Adipocyte (in vitro differentiated cells): ENCODE results near the gene AFG1L.
"Not testable (repeated sequence)": the region's sequence is repeated elsewhere in the genome, so short reads cannot be mapped to it uniquely, and the experiment has no call there.

Experiments used
- DNase-seq: peaks from one replicate; pipeline ENCODE4 v3.0.0-alpha.2; 2015; ENCODE audit warnings: low read depth
- H3K27me3 ChIP-seq: replicated peaks from 2 replicates; pipeline ENCODE4 v1.7.0; 2013; ENCODE audit warnings: mild to moderate bottlenecking, low read length, moderate library complexity; ENCODE audit not compliant: control insufficient read depth, insufficient read depth
- H3K36me3 ChIP-seq: 2 replicates; pipeline ENCODE4 v1.7.0; 2013; ENCODE audit warnings: low read length, mild to moderate bottlenecking, moderate library complexity; ENCODE audit not compliant: control insufficient read depth, insufficient read depth, severe bottlenecking
- H3K4me1 ChIP-seq: 2 replicates; pipeline ENCODE4 v1.7.0; 2013; ENCODE audit warnings: mild to moderate bottlenecking, low read length, moderate library complexity; ENCODE audit not compliant: control insufficient read depth, insufficient read depth
- H3K4me3 ChIP-seq: 2 replicates; pipeline ENCODE4 v1.7.0; 2013; ENCODE audit warnings: mild to moderate bottlenecking, low read length, moderate library complexity
- H3K9ac ChIP-seq: 2 replicates; pipeline ENCODE4 v1.7.0; 2013; ENCODE audit warnings: mild to moderate bottlenecking, low read length, moderate library complexity
- H3K9me3 ChIP-seq: 2 replicates; pipeline ENCODE4 v1.7.0; 2013; ENCODE audit warnings: mild to moderate bottlenecking, low read length, moderate library complexity; ENCODE audit not compliant: control insufficient read depth

AFG1L gene

GRCh38 chr6:108263371-108263770 is 31.5 kb upstream of the AFG1L start:
- Histone ChIP-seq H3K4me3 (no peak overlapping the region), H3K9me3 (no peaks in the 10 kb centered on the region), H3K36me3 (no peaks in the 10 kb centered on the region), H3K4me1 (peaks cover 8% of the 10 kb centered on the region), H3K9ac (no peak overlapping the region), H3K27me3 (no peaks in the 10 kb centered on the region)
- DNase-seq: no peak

DNA sequence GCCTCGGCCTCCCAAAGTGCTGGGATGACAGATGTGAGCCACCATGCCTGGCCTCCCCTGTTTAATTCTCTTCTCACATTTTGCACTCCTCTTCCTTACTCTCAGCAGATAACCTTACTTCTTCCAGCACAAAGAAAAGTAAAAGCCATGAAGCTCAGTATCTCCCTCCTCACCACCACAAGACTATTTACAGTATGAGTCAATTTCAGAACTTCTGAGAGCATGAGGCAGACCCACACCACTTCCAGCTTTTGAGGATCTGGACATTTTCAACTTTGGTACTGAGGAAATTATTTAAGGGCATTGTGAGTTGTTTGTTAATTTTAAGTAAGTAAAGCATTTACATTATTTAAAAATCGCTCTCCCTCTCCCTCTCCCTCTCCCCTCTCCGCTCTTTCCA is 26.0 kb upstream of the AFG1L start:
- no peaks in the 10 kb centered on the region for H3K36me3 ChIP-seq
- H3K9me3 ChIP-seq: no peaks in the 10 kb centered on the region
- no peak overlapping the region for H3K9ac ChIP-seq
- no peaks in the 10 kb centered on the region for H3K4me1 ChIP-seq
- no peak overlapping the region for H3K4me3 ChIP-seq
- DNase-seq: no peak
- no peaks in the 10 kb centered on the region for H3K27me3 ChIP-seq

DNA sequence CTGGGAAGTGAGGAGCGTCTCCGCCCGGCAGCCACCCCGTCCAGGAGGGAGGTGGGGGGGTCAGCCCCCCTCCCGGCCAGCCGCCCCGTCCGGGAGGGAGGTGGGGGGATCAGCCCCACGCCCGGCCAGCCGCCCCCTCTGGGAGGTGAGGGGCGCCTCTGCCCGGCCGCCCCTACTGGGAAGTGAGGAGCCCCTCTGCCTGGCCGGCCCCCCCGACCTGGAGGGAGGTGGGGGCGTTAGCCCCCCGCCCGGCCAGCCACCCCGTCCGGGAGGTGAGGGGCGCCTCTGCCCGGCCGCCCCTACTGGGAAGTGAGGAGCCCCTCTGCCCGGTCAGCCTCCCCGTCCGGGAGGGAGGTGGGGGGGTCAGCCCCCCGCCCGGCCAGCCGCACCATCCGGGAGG is 24.9 kb upstream of the AFG1L start:
- H3K36me3 ChIP-seq, DNase-seq, H3K9ac ChIP-seq, H3K4me3 ChIP-seq, H3K4me1 ChIP-seq, H3K27me3 ChIP-seq, H3K9me3 ChIP-seq: not testable (repeated sequence)

GRCh38 chr6:108274546-108274945 is 20.3 kb upstream of the AFG1L start:
- DNase-seq: no peak
- H3K4me1 ChIP-seq: no peaks in the 10 kb centered on the region
- no peak overlapping the region for H3K4me3 ChIP-seq
- H3K9me3 ChIP-seq: no peaks in the 10 kb centered on the region
- no peaks in the 10 kb centered on the region for H3K27me3 ChIP-seq
- H3K36me3 ChIP-seq: no peaks in the 10 kb centered on the region
- no peak overlapping the region for H3K9ac ChIP-seq

- no peaks in the 10 kb centered on the region for H3K27me3 ChIP-seq
Measured at GRCh38 chr6:108275976-108276375, 18.9 kb upstream of the AFG1L start.

GRCh38 chr6:108277295-108277694 is 17.6 kb upstream of the AFG1L start:
- Histone ChIP-seq H3K4me3 (no peak overlapping the region), H3K4me1 (no peaks in the 10 kb centered on the region), H3K9me3 (no peaks in the 10 kb centered on the region), H3K36me3 (no peaks in the 10 kb centered on the region), H3K9ac (no peak overlapping the region), H3K27me3 (no peaks in the 10 kb centered on the region)
- no peak for DNase-seq

More at GRCh38 chr6:108275976-108276375, 18.9 kb upstream of the AFG1L start:
- DNase-seq: no peak
- Histone ChIP-seq H3K9me3 (no peaks in the 10 kb centered on the region), H3K4me1 (no peaks in the 10 kb centered on the region), H3K4me3 (no peak overlapping the region), H3K36me3 (no peaks in the 10 kb centered on the region), H3K9ac (no peak overlapping the region)

DNA sequence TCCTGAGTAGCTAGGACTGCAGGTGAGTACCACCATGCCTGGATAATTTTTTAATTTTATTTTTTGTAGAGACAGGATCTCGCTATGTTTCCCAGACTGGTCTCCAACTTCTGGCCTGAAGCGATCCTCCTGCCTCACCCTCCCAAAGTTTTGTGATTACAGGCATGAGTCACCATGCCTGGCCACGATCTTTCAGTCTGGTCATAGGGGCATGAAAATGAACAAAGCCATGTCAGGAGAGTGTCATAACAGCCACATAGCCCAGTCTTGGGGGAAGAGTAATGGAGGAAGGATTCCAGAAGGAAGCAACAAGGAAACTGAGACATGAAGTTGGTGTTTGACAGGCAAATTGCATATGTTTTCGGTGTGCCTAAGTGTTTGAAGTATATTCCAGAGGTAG is 17.0 kb upstream of the AFG1L start:
- DNase-seq: no peak

GRCh38 chr6:108285381-108285780 is 9.5 kb upstream of the AFG1L start:
- Histone ChIP-seq H3K9ac (no peak overlapping the region), H3K27me3 (no peaks in the 10 kb centered on the region), H3K4me3 (no peak overlapping the region), H3K36me3 (no peaks in the 10 kb centered on the region), H3K4me1 (no peaks in the 10 kb centered on the region), H3K9me3 (no peaks in the 10 kb centered on the region)
- DNase-seq: no peak

More for the DNA sequence above, 17.0 kb upstream of the AFG1L start:
- H3K36me3 ChIP-seq: no peaks in the 10 kb centered on the region
- no peak overlapping the region for H3K4me3 ChIP-seq
- no peaks in the 10 kb centered on the region for H3K27me3 ChIP-seq
- H3K9ac ChIP-seq: no peak overlapping the region
- H3K4me1 ChIP-seq: no peaks in the 10 kb centered on the region
- H3K9me3 ChIP-seq: no peaks in the 10 kb centered on the region

DNA sequence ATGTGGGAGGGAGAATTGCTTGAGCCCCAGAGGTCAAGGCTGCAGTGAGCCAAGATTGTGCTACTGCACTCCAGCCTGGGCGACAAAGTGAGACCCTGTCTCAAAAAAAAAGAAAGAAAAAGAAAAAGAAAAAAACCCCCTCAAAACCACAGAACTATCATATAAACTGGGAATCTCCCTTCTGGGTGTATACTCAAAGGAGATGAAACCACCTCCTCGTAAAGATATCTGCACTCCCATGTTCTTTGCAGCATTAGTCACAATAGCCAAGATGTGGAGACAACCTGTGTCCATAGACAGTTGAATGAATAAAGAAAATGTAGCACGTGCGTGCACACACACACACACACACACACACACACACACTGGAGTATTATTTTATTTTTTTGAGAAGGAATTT is 8.5 kb upstream of the AFG1L start:
- H3K4me1 ChIP-seq: no peaks in the 10 kb centered on the region
- no peak for DNase-seq
- H3K27me3 ChIP-seq: no peaks in the 10 kb centered on the region
- H3K4me3 ChIP-seq: no peak overlapping the region
- H3K9ac ChIP-seq: no peak overlapping the region
- no peaks in the 10 kb centered on the region for H3K36me3 ChIP-seq
- H3K9me3 ChIP-seq: no peaks in the 10 kb centered on the region

DNA sequence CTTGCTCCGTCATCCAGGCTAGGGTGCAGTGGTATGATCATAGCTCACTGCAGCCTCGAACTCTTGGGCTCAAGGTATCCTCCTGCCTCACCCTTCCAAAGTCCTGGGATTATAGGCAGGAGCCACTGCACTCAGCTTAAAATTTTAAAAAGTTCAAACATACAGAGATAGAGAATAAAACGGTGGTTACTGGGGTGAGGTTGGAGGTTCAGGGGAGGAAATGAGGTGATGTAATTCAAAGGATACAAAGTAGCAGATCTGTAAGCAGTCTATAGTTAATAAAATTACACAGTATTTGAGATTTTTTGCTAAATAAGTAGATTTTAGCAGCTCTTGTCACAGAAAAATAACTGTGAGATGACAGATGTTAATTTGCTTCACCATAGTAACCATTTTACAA is 7.5 kb upstream of the AFG1L start:
- H3K9ac ChIP-seq: no peak overlapping the region
- no peak for DNase-seq
- H3K4me1 ChIP-seq: no peaks in the 10 kb centered on the region
- H3K27me3 ChIP-seq: no peaks in the 10 kb centered on the region
- H3K9me3 ChIP-seq: no peaks in the 10 kb centered on the region
- H3K36me3 ChIP-seq: no peaks in the 10 kb centered on the region
- H3K4me3 ChIP-seq: no peak overlapping the region

DNA sequence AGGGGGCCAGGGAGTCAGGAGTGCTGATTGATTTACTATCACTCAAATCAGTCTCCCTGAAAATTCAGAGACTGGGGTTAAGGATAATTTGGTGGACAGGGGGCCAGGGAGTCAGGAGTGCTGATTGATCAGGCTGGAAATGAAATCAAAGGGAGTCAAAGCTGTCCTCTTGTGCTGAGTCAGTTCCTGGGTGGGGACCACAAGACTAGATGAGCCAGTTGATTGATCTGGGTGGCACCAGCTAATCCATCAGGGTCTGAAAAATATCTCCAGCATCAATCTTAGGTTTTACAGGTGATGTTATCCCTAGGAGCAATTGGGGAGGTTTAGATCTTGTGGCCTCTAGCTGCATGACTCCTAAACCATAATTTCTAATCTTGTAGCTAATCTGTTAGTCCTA is 6.1 kb upstream of the AFG1L start:
- no peak for DNase-seq
- Histone ChIP-seq H3K9me3 (no peaks in the 10 kb centered on the region), H3K4me3 (no peak overlapping the region), H3K9ac (no peak overlapping the region), H3K4me1 (no peaks in the 10 kb centered on the region), H3K36me3 (no peaks in the 10 kb centered on the region), H3K27me3 (no peaks in the 10 kb centered on the region)

GRCh38 chr6:108291091-108291490 is 3.8 kb upstream of the AFG1L start:
- Histone ChIP-seq H3K9ac (no peak overlapping the region), H3K36me3 (no peaks in the 10 kb centered on the region), H3K9me3 (no peaks in the 10 kb centered on the region), H3K4me3 (no peak overlapping the region), H3K27me3 (no peaks in the 10 kb centered on the region), H3K4me1 (peaks cover 10% of the 10 kb centered on the region)
- DNase-seq: no peak
